Mesendoderm (in vitro differentiated cells): ENCODE data around the gene EPN1.

Experiments used
- DNase-seq: peaks from one replicate; pipeline ENCODE4 v3.0.0; 2013
- H2AK5ac ChIP-seq: 2 replicates; pipeline ENCODE4 v1.6.1; 2013; ENCODE audit warnings: low read length, inconsistent platforms
- H2BK120ac ChIP-seq: 2 replicates; pipeline ENCODE4 v1.6.1; 2013; ENCODE audit warnings: low read depth, mild to moderate bottlenecking, low read length, moderate library complexity, mixed read lengths
- H2BK15ac ChIP-seq: replicated peaks from 2 replicates; pipeline ENCODE4 v1.6.1; 2013; ENCODE audit warnings: low read depth, mild to moderate bottlenecking, moderate library complexity
- H2BK5ac ChIP-seq: 2 replicates; pipeline ENCODE4 v1.6.1; 2013; ENCODE audit warnings: low read length, inconsistent platforms
- H3K18ac ChIP-seq: 2 replicates; pipeline ENCODE4 v1.6.1; 2013; ENCODE audit warnings: mild to moderate bottlenecking, low read length, mixed read lengths
- H3K23ac ChIP-seq: one replicate; pipeline ENCODE4 v1.6.1; 2013; ENCODE audit warnings: low read length
- H3K27ac ChIP-seq: 2 replicates; pipeline ENCODE4 v1.5.1; 2013; ENCODE audit warnings: low read depth, mild to moderate bottlenecking, inconsistent platforms, low read length, moderate library complexity
- H3K27me3 ChIP-seq: 2 replicates; pipeline ENCODE4 v1.6.1; 2013; ENCODE audit warnings: low read length, control low read depth, mild to moderate bottlenecking, inconsistent platforms; ENCODE audit not compliant: insufficient read depth, poor library complexity
- H3K36me3 ChIP-seq: 2 replicates; pipeline ENCODE4 v1.6.1; 2013; ENCODE audit warnings: low read length, inconsistent platforms; ENCODE audit not compliant: control insufficient read depth, insufficient read depth
- H3K4ac ChIP-seq: one replicate; pipeline ENCODE4 v1.6.1; 2013; ENCODE audit warnings: low read depth, mild to moderate bottlenecking, low read length, moderate library complexity
- H3K4me1 ChIP-seq: 2 replicates; pipeline ENCODE4 v1.6.1; 2013; ENCODE audit warnings: low read depth, low read length, inconsistent platforms; ENCODE audit not compliant: control insufficient read depth
- H3K4me2 ChIP-seq: 2 replicates; pipeline ENCODE4 v1.6.1; 2013; ENCODE audit warnings: low read length
- H3K4me3 ChIP-seq: 2 replicates; pipeline ENCODE4 v1.5.1; 2013; ENCODE audit warnings: mild to moderate bottlenecking, low read length
- H3K56ac ChIP-seq: one replicate; pipeline ENCODE4 v1.6.1; 2013; ENCODE audit warnings: low read length
- H3K79me1 ChIP-seq: 2 replicates; pipeline ENCODE4 v1.6.1; 2013; ENCODE audit warnings: low read length, inconsistent platforms
- H3K79me2 ChIP-seq: 2 replicates; pipeline ENCODE4 v1.6.1; 2013; ENCODE audit warnings: mild to moderate bottlenecking, low read length; ENCODE audit not compliant: control insufficient read depth, insufficient read depth
- H3K9ac ChIP-seq: 2 replicates; pipeline ENCODE4 v1.6.1; 2013; ENCODE audit warnings: low read length, inconsistent platforms
- H4K5ac ChIP-seq: one replicate; pipeline ENCODE4 v1.6.1; 2013; ENCODE audit warnings: low read length
- H4K8ac ChIP-seq: one replicate; pipeline ENCODE4 v1.6.1; 2013; ENCODE audit warnings: low read depth, mild to moderate bottlenecking, control low read depth, low read length, moderate library complexity
- WGBS: extraction: QIAGEN DNeasy Blood & Tissue Kit; methylation state at CpG from one replicate; pipeline ENCODE4 v1.1.7; 2013; ENCODE audit warnings: low lambda C conversion rate, missing lambda C conversion rate; ENCODE audit not compliant: insufficient coverage; ENCODE audit errors: extremely low coverage; 5-methylcytosine and 5-hydroxymethylcytosine counted together

EPN1 gene

GRCh38 chr19:55667006-55667381 is 8.0 kb upstream of the EPN1 start:
- no peak overlapping the region for H3K27ac ChIP-seq
- no peak for DNase-seq
- no CpG with 5 or more reads among the region's 4 CpGs for WGBS
- H3K79me2 ChIP-seq: peaks cover 66% of the 10 kb centered on the region
- peaks cover 17% of the 10 kb centered on the region for H3K79me1 ChIP-seq
- no peak overlapping the region for H3K4me2 ChIP-seq
- H3K4me1 ChIP-seq: no peaks in the 10 kb centered on the region
- H3K4me3 ChIP-seq: no peak overlapping the region
- no peaks in the 10 kb centered on the region for H3K27me3 ChIP-seq
- no peak overlapping the region for H3K9ac ChIP-seq
- no peak overlapping the region for H4K8ac ChIP-seq
- no peak overlapping the region for H2BK120ac ChIP-seq
- H2AK5ac ChIP-seq: no peak overlapping the region
- H3K56ac ChIP-seq: no peak overlapping the region
- no peak overlapping the region for H3K4ac ChIP-seq
- H4K5ac ChIP-seq: no peak overlapping the region
- H3K18ac ChIP-seq: no peak overlapping the region
- H2BK15ac ChIP-seq: no peak overlapping the region
- H3K36me3 ChIP-seq: peaks cover 38% of the 10 kb centered on the region
- no peak overlapping the region for H2BK5ac ChIP-seq
- no peak overlapping the region for H3K23ac ChIP-seq

GRCh38 chr19:55667511-55667910 is 7.5 kb upstream of the EPN1 start:
- Histone ChIP-seq H4K8ac (no peak overlapping the region), H2BK5ac (no peak overlapping the region), H3K9ac (no peak overlapping the region), H3K4ac (no peak overlapping the region), H2BK15ac (no peak overlapping the region), H3K4me1 (no peaks in the 10 kb centered on the region), H3K4me2 (no peak overlapping the region), H3K23ac (no peak overlapping the region), H2AK5ac (no peak overlapping the region), H3K4me3 (no peak overlapping the region), H3K79me1 (peaks cover 17% of the 10 kb centered on the region), H3K27ac (no peak overlapping the region), H3K56ac (no peak overlapping the region), H4K5ac (no peak overlapping the region), H3K18ac (no peak overlapping the region), H3K36me3 (peaks cover 38% of the 10 kb centered on the region), H3K79me2 (peaks cover 67% of the 10 kb centered on the region), H2BK120ac (no peak overlapping the region), H3K27me3 (no peaks in the 10 kb centered on the region)
- WGBS: no CpG with 5 or more reads among the region's 12 CpGs
- no peak for DNase-seq

GRCh38 chr19:55667958-55668357 is 7.1 kb upstream of the EPN1 start:
- Histone ChIP-seq H2BK120ac (no peak overlapping the region), H3K56ac (no peak overlapping the region), H2BK5ac (no peak overlapping the region), H3K4ac (no peak overlapping the region), H3K36me3 (peaks cover 35% of the 10 kb centered on the region), H4K5ac (no peak overlapping the region), H2BK15ac (no peak overlapping the region), H3K9ac (no peak overlapping the region), H3K18ac (no peak overlapping the region), H2AK5ac (no peak overlapping the region), H3K79me1 (peaks cover 17% of the 10 kb centered on the region), H3K27me3 (no peaks in the 10 kb centered on the region), H3K4me3 (no peak overlapping the region), H4K8ac (no peak overlapping the region), H3K4me2 (no peak overlapping the region), H3K4me1 (no peaks in the 10 kb centered on the region), H3K23ac (no peak overlapping the region), H3K79me2 (peaks cover 63% of the 10 kb centered on the region), H3K27ac (no peak overlapping the region)
- no peak for DNase-seq
- no CpG with 5 or more reads among the region's 11 CpGs for WGBS

GRCh38 chr19:55668603-55669348 is 6.2 kb upstream of the EPN1 start:
- no peak overlapping the region for H3K18ac ChIP-seq
- no peak overlapping the region for H3K27ac ChIP-seq
- H2BK15ac ChIP-seq: no peak overlapping the region
- H3K23ac ChIP-seq: no peak overlapping the region
- H4K8ac ChIP-seq: no peak overlapping the region
- H4K5ac ChIP-seq: no peak overlapping the region
- WGBS: no CpG with 5 or more reads among the region's 30 CpGs
- H2BK5ac ChIP-seq: no peak overlapping the region
- no peak overlapping the region for H3K4me3 ChIP-seq
- H3K4ac ChIP-seq: no peak overlapping the region
- peaks cover 26% of the 10 kb centered on the region for H3K36me3 ChIP-seq
- no peaks in the 10 kb centered on the region for H3K4me1 ChIP-seq
- peaks cover 60% of the 10 kb centered on the region for H3K79me2 ChIP-seq
- no peak overlapping the region for H2AK5ac ChIP-seq
- H3K9ac ChIP-seq: no peak overlapping the region
- no peak overlapping the region for H3K56ac ChIP-seq
- H3K27me3 ChIP-seq: no peaks in the 10 kb centered on the region
- no peak overlapping the region for H2BK120ac ChIP-seq
- H3K4me2 ChIP-seq: no peak overlapping the region
- no peak for DNase-seq
- H3K79me1 ChIP-seq: peaks cover 13% of the 10 kb centered on the region

- H3K79me1 ChIP-seq: peaks cover 10% of the 10 kb centered on the region
- peaks cover 52% of the 10 kb centered on the region for H3K79me2 ChIP-seq
- H3K4me3 ChIP-seq: no peak overlapping the region
- peaks cover 21% of the 10 kb centered on the region for H3K36me3 ChIP-seq
- H2BK5ac ChIP-seq: no peak overlapping the region
- no CpG with 5 or more reads among the region's 43 CpGs for WGBS
- no peak overlapping the region for H2AK5ac ChIP-seq
- H3K9ac ChIP-seq: no peak overlapping the region
- H3K4me1 ChIP-seq: no peaks in the 10 kb centered on the region
- H3K4ac ChIP-seq: no peak overlapping the region
- no peak overlapping the region for H3K4me2 ChIP-seq
- no peak overlapping the region for H3K18ac ChIP-seq
- no peak overlapping the region for H3K27ac ChIP-seq
- no peak overlapping the region for H2BK120ac ChIP-seq
- no peak overlapping the region for H4K8ac ChIP-seq
- no peak overlapping the region for H4K5ac ChIP-seq
- H3K27me3 ChIP-seq: no peaks in the 10 kb centered on the region
- no peak overlapping the region for H2BK15ac ChIP-seq
- H3K23ac ChIP-seq: no peak overlapping the region
- DNase-seq: no peak
- H3K56ac ChIP-seq: no peak overlapping the region
Observed at GRCh38 chr19:55669418-55670279, 5.4 kb upstream of the EPN1 start.
